SK-N-SH (cell line): ENCODE data around the gene NRG3. TPM values are rescaled to one million over a fixed set of nuclear protein-coding genes. Genes with fewer than 3 reads are reported as not detected.

ENCODE experiments used
- CTCF ChIA-PET: fragments of 300-600, 350-600 bp; formaldehyde crosslinking; extraction: SDS; loops from one replicate; lab custom pipeline; 2021; lab: Yijun Ruan, JAX
- POLR2A ChIA-PET: fragments of 350-600 bp; sonication (Branson Sonifier 250); formaldehyde crosslinking; extraction: SDS; loops from one replicate; lab custom pipeline; 2020; ENCODE audit warnings: antibody characterized with exemption, inconsistent platforms; lab: Yijun Ruan, JAX
- DNase-seq: peaks from one replicate; pipeline ENCODE4 v3.0.0; 2012
- H2AFZ ChIP-seq: fragments of 200-600 bp; sonication (generic); 2 replicates; pipeline ENCODE4 v1.8.1; 2016; ENCODE audit warnings: antibody characterized with exemption, mild to moderate bottlenecking, low read depth
- H3F3A ChIP-seq: fragments of 200-600 bp; sonication (generic); replicated peaks from 2 replicates; pipeline ENCODE3; 2016; ENCODE audit warnings: antibody characterized with exemption, mild to moderate bottlenecking; ENCODE audit not compliant: insufficient read depth
- H3K27ac ChIP-seq, 2 experiments: fragments of 200-500 bp in 1 of 2; fragments of 200-600 bp in 1 of 2; sonication (Bioruptor generic) in 1 of 2; sonication (generic), shearing (Covaris generic) in 1 of 2; 2 replicates each; pipeline versions ENCODE4 v1.5.1 to v1.6.1; 2014 to 2016; ENCODE audit warnings: low read depth in 2 of 2, inconsistent platforms in 1 of 2, low read length in 1 of 2, mild to moderate bottlenecking in 1 of 2, mixed read lengths in 1 of 2
- H3K27me3 ChIP-seq: fragments of 200-600 bp; sonication (generic), shearing (Covaris generic); 2 replicates; pipeline ENCODE4 v1.6.1; 2016; ENCODE audit warnings: mixed run types; ENCODE audit not compliant: insufficient read depth
- H3K36me3 ChIP-seq, 2 experiments: fragments of 200-500 bp in 1 of 2; fragments of 200-600 bp in 1 of 2; sonication (Bioruptor generic) in 1 of 2; sonication (generic) in 1 of 2; replicated peaks in 1 of 2; 2 replicates each; pipeline versions ENCODE3 to v1.5.1; 2014 to 2016; ENCODE audit warnings: low read length in 1 of 2, mild to moderate bottlenecking in 1 of 2; ENCODE audit not compliant: insufficient read depth in 2 of 2, control insufficient read depth in 1 of 2
- H3K4me1 ChIP-seq, 2 experiments: fragments of 200-500 bp in 1 of 2; fragments of 200-600 bp in 1 of 2; sonication (Bioruptor generic) in 1 of 2; sonication (generic), shearing (Covaris generic) in 1 of 2; 2 replicates each; pipeline versions ENCODE4 v1.5.1 to v1.6.1; 2014 to 2016; ENCODE audit warnings: low read depth in 1 of 2, low read length in 1 of 2, mixed run types in 1 of 2; ENCODE audit not compliant: insufficient read depth in 2 of 2, control insufficient read depth in 1 of 2
- H3K4me2 ChIP-seq: fragments of 200-600 bp; sonication (generic), shearing (Covaris generic); 2 replicates; pipeline ENCODE4 v1.6.1; 2017; ENCODE audit warnings: mixed run types
- H3K4me3 ChIP-seq, 2 experiments: fragments of 200-500 bp in 1 of 2; fragments of 200-600 bp in 1 of 2; sonication (Bioruptor generic) in 1 of 2; sonication (generic), shearing (Covaris generic) in 1 of 2; 2 replicates each; pipeline versions ENCODE4 v1.5.1 to v1.8.1; 2014 to 2016; ENCODE audit warnings: low read depth in 2 of 2, inconsistent platforms in 1 of 2, low read length in 1 of 2, mild to moderate bottlenecking in 1 of 2, mixed read lengths in 1 of 2, moderate library complexity in 1 of 2
- H3K79me2 ChIP-seq: fragments of 200-600 bp; sonication (generic); 2 replicates; pipeline ENCODE4 v1.8.1; 2017; ENCODE audit warnings: mild to moderate bottlenecking; ENCODE audit not compliant: insufficient read depth
- H3K9ac ChIP-seq: fragments of 200-600 bp; sonication (generic); 2 replicates; pipeline ENCODE4 v1.6.1; 2017; ENCODE audit warnings: mixed run types
- H3K9me2 ChIP-seq: fragments of 200-600 bp; sonication (generic); 2 replicates; pipeline ENCODE4 v1.6.1; 2017; ENCODE audit warnings: mixed run types
- H3K9me3 ChIP-seq: fragments of 200-600 bp; sonication (generic); 2 replicates; pipeline ENCODE4 v1.6.1; 2017; ENCODE audit warnings: mixed run types, mild to moderate bottlenecking, moderate library complexity
- H4K20me1 ChIP-seq: fragments of 200-600 bp; sonication (generic); 2 replicates; pipeline ENCODE4 v1.6.1; 2017; ENCODE audit warnings: mild to moderate bottlenecking, mixed run types; ENCODE audit not compliant: insufficient read depth
- CTCF ChIP-seq: fragments of 200-600 bp; sonication (generic); IDR thresholded peaks from 2 replicates; pipeline ENCODE4 v1.6.1; 2017; ENCODE audit warnings: antibody characterized with exemption, mild to moderate bottlenecking, moderate library complexity
- EZH2phosphoT487 ChIP-seq: fragments of 200-600 bp; sonication (generic); IDR thresholded peaks from 2 replicates; pipeline ENCODE4 v1.6.1; 2017; ENCODE audit warnings: low read depth, mixed run types, mild to moderate bottlenecking, antibody characterized with exemption, moderate library complexity, borderline replicate concordance
- FOSL2 ChIP-seq: IDR thresholded peaks from 2 replicates; pipeline ENCODE4 v1.4.0; 2012; ENCODE audit warnings: low read depth, mild to moderate bottlenecking, moderate library complexity, borderline replicate concordance
- FOXJ3 ChIP-seq: sonication (generic); formaldehyde crosslinking; IDR thresholded peaks from 2 replicates; pipeline ENCODE4 v1.5.1; 2020; ENCODE audit warnings: mild to moderate bottlenecking, missing genetic modification reagents
- GABPA ChIP-seq: IDR thresholded peaks from 2 replicates; pipeline ENCODE4 v1.4.0; 2012; ENCODE audit warnings: low read depth, mild to moderate bottlenecking
- JUND ChIP-seq: IDR thresholded peaks from 2 replicates; pipeline ENCODE4 v1.4.0; 2012
- MAX ChIP-seq: IDR thresholded peaks from 2 replicates; pipeline ENCODE4 v1.4.0; 2012; ENCODE audit warnings: low read depth
- MEF2A ChIP-seq: IDR thresholded peaks from 2 replicates; pipeline ENCODE4 v1.4.0; 2012; ENCODE audit warnings: low read depth, borderline replicate concordance
- MXI1 ChIP-seq: IDR thresholded peaks from 2 replicates; pipeline ENCODE4 v1.6.1; 2012; ENCODE audit warnings: mild to moderate bottlenecking, low read depth, low read length, improper control_type of control experiment
- POLR2AphosphoS5 ChIP-seq: IDR thresholded peaks from 2 replicates; pipeline ENCODE4 v1.6.1; 2012; ENCODE audit warnings: low read depth, low read length
- RAD21 ChIP-seq: IDR thresholded peaks from 2 replicates; pipeline ENCODE4 v1.6.1; 2012; ENCODE audit warnings: mild to moderate bottlenecking, low read length
- RXRA ChIP-seq: IDR thresholded peaks from 2 replicates; pipeline ENCODE4 v1.4.0; 2012; ENCODE audit warnings: low read depth, mild to moderate bottlenecking, borderline replicate concordance
- SIN3A ChIP-seq: IDR thresholded peaks from 2 replicates; pipeline ENCODE4 v1.6.1; 2012; ENCODE audit warnings: low read depth, mild to moderate bottlenecking, low read length, moderate library complexity, borderline replicate concordance
- TAF1 ChIP-seq: IDR thresholded peaks from 2 replicates; pipeline ENCODE4 v1.6.1; 2012; ENCODE audit warnings: low read depth, mild to moderate bottlenecking, low read length, moderate library complexity, borderline replicate concordance
- TCF12 ChIP-seq: IDR thresholded peaks from 2 replicates; pipeline ENCODE4 v1.4.0; 2012
- TEAD4 ChIP-seq: IDR thresholded peaks from 2 replicates; pipeline ENCODE4 v1.4.0; 2012; ENCODE audit warnings: mild to moderate bottlenecking, borderline replicate concordance; ENCODE audit not compliant: insufficient read depth
- WGBS: methylation state at CpG from one replicate; pipeline ENCODE4 v1.1.6; 2017; ENCODE audit warnings: low lambda C conversion rate; 5-methylcytosine and 5-hydroxymethylcytosine counted together
- polyA plus RNA-seq, 3 experiments: library from polyadenylated mRNA; depleted of rRNA; stranded (reverse); fragments of >200 nt; gene quantifications; 2 replicates each; pipeline ENCODE4 v1.2.3, GENCODE V29; 2012
- TF ChIP-seq, protein P1 (sequence below): IDR thresholded peaks from 2 replicates; pipeline ENCODE4; 2012
- TF ChIP-seq, protein P2 (sequence below): IDR thresholded peaks from 2 replicates; pipeline ENCODE4 v1.4.0; 2012; ENCODE audit warnings: low read depth, borderline replicate concordance

The NRG3 gene
- polyA plus RNA-seq, 1 of the 3 experiments (the other 2 are of a cell fraction) = 0.03 TPM

- DNase-seq = no peak
- Histone ChIP-seq H3K79me2 (no peaks in the 10 kb centered on the region), H3K9me2 (no peaks in the 10 kb centered on the region), H3K9ac (no peak overlapping the region), H3K9me3 (no peaks in the 10 kb centered on the region), H3K4me2 (no peak overlapping the region), H3K27me3 (no peaks in the 10 kb centered on the region), H3K4me1 (no peaks in the 10 kb centered on the region), H4K20me1 (no peaks in the 10 kb centered on the region), H3K36me3 (no peaks in the 10 kb centered on the region), H2AFZ (no peak overlapping the region)
- WGBS = 42% methylated on average over 4 of the region's 4 CpGs
- POLR2A ChIA-PET = no interaction called here
- no peak for TF ChIP-seq JUND
- no peak for TF ChIP-seq POLR2AphosphoS5
- TF ChIP-seq MAX = no peak
- TF ChIP-seq, protein P1, sequence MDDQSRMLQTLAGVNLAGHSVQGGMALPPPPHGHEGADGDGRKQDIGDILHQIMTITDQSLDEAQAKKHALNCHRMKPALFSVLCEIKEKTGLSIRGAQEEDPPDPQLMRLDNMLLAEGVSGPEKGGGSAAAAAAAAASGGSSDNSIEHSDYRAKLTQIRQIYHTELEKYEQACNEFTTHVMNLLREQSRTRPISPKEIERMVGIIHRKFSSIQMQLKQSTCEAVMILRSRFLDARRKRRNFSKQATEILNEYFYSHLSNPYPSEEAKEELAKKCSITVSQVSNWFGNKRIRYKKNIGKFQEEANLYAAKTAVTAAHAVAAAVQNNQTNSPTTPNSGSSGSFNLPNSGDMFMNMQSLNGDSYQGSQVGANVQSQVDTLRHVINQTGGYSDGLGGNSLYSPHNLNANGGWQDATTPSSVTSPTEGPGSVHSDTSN = no peak
- TF ChIP-seq RXRA = no peak
- TF ChIP-seq TCF12 = no peak
- TF ChIP-seq CTCF = no peak
- TF ChIP-seq TEAD4 = no peak
- TF ChIP-seq, protein P2, sequence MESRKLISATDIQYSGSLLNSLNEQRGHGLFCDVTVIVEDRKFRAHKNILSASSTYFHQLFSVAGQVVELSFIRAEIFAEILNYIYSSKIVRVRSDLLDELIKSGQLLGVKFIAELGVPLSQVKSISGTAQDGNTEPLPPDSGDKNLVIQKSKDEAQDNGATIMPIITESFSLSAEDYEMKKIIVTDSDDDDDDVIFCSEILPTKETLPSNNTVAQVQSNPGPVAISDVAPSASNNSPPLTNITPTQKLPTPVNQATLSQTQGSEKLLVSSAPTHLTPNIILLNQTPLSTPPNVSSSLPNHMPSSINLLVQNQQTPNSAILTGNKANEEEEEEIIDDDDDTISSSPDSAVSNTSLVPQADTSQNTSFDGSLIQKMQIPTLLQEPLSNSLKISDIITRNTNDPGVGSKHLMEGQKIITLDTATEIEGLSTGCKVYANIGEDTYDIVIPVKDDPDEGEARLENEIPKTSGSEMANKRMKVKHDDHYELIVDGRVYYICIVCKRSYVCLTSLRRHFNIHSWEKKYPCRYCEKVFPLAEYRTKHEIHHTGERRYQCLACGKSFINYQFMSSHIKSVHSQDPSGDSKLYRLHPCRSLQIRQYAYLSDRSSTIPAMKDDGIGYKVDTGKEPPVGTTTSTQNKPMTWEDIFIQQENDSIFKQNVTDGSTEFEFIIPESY = no peak
- no peak for TF ChIP-seq GABPA
- no peak for TF ChIP-seq MEF2A
- no peak for TF ChIP-seq SIN3A
- TF ChIP-seq FOSL2 = no peak
- TF ChIP-seq, all 33 proteins: peak for 0
- Histone ChIP-seq H3F3A (no peaks in the 10 kb centered on the region), H3K4me3 (no peak overlapping the region), H3K27ac (no peak overlapping the region)
- CTCF ChIA-PET = no interaction called here
These were observed 287.7 kb downstream of the NRG3 start for GRCh38 chr10:82162549-82163195.

DNA sequence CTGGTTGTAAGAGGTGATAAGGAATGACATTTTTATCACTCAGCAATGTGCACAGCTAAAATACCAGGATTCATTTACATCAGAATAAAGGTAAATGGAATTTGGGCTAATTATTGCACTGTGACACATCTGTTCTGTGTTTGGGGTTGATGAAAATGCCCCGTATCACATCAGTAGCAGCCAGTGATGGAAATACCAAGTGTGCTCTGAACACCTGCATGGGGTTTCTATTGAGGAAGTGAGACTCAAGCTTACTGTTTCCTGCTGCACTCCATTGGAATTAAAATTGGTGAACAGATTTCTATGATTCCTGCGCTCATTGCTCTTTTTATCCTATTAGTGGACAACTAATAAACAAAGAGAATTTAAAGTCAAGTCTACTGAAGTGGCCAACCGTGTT is 296.9 kb downstream of the NRG3 start:
- Histone ChIP-seq H4K20me1 (no peaks in the 10 kb centered on the region), H3K4me1 (no peaks in the 10 kb centered on the region), H3K9me2 (no peaks in the 10 kb centered on the region), H3K79me2 (no peaks in the 10 kb centered on the region), H3K4me3 (no peak overlapping the region), H3K27me3 (no peaks in the 10 kb centered on the region), H3K4me2 (no peak overlapping the region), H3K9ac (no peak overlapping the region), H2AFZ (no peak overlapping the region), H3F3A (no peaks in the 10 kb centered on the region), H3K36me3 (no peaks in the 10 kb centered on the region), H3K9me3 (no peaks in the 10 kb centered on the region), H3K27ac (no peak overlapping the region)
- CTCF ChIA-PET = no interaction called here
- WGBS = 56% methylated on average over 3 of the region's 3 CpGs
- POLR2A ChIA-PET = no interaction called here
- DNase-seq = no peak
- no peak for TF ChIP-seq FOSL2
- no peak for TF ChIP-seq RAD21
- TF ChIP-seq MXI1 = no peak
- TF ChIP-seq EZH2phosphoT487 = no peak
- no peak for TF ChIP-seq FOXJ3 (CRISPR knock-in tag)
- TF ChIP-seq TAF1 = no peak
- TF ChIP-seq, all 33 proteins: peak for 0
